ENCODE data around the gene AQP12A. TPM values are rescaled to one million over a fixed set of nuclear protein-coding genes. Genes with fewer than 3 reads are reported as not detected.

AQP12A gene
- polyA plus RNA-seq, 1 of the 3 experiments (the other 2 are of a cell fraction), result not detected

DNA sequence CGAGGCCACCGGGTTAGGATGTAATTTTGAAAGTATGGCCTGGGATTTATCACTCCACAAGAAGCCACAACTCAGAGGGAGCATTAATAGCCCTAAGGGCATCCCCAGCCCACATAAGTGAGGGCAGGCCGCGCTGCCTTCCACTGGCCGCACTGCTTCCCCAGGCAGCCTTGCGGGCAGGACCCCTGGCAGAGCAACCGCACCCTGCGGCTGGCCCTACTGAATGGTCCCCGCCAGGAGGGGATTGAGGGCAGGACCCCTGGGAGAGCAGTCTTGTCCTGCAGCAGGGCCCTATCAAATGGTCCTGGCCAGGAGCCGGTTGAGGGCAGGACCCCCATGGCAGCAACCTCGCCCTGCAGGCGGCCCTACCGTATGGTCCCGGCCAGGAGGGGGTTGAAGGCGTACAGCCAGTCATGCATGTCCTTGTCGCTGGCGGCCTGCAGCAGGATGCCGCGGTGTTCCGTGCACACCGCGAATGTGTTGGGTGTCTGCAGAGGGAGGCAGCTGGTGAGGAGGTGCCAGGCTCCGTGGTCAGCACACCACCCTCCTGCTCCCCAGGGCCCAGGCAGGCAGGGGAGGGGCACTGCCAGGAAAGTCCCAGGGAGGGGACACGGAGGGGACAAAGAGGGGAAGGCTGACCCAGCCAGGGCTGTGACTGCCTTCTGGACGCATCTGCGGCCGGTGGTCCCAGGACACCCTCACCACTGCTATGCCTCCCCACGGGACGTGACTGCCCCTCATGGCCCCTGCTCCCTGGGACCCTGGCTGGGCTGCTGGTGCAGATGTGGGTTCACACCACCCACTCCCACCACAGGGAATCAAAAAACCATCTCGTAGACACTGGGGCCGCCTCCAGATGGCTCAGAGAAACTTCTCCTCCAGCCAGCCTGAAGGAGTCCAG is 26.3 kb downstream of the AQP12A start:
- Histone ChIP-seq H3K4me3 (ENCODE audit: low read depth in 2 of 2, low read length in 1 of 2) (no peak overlapping the region), H3K79me2 (ENCODE audit: insufficient read depth) (no peaks in the 10 kb centered on the region), H2AFZ (ENCODE audit: low read depth) (no peak overlapping the region), H3K4me2 (no peak overlapping the region), H4K20me1 (ENCODE audit: insufficient read depth) (no peaks in the 10 kb centered on the region), H3K27ac (ENCODE audit: low read depth in 2 of 2, low read length in 1 of 2) (no peak overlapping the region), H3K9ac (no peak overlapping the region), H3F3A (replicated peaks; ENCODE audit: insufficient read depth) (no peaks in the 10 kb centered on the region), H3K27me3 (ENCODE audit: insufficient read depth) (no peaks in the 10 kb centered on the region), H3K36me3 (replicated peaks in 1 of 2; ENCODE audit: control insufficient read depth in 1 of 2, insufficient read depth in 2 of 2, low read length in 1 of 2) (no peaks in the 10 kb centered on the region), H3K9me2 (no peaks in the 10 kb centered on the region), H3K4me1 (ENCODE audit: control insufficient read depth in 1 of 2, insufficient read depth in 2 of 2, low read depth in 1 of 2, low read length in 1 of 2) (peaks cover 0 to 19% of the 10 kb centered on the region in 2 experiments; a peak in 1 of 4 replicates), H3K9me3 (no peaks in the 10 kb centered on the region)
- POLR2A ChIA-PET, result no interaction called here
- TF ChIP-seq CHD2 (IDR thresholded peaks at IDR 0.05; ENCODE audit: low read length, partially characterized antibody) (no peak), JUND (IDR thresholded peaks at IDR 0.05) (no peak), FOXJ3 (CRISPR knock-in tag; IDR thresholded peaks at IDR 0.05) (no peak), NRF1 (IDR thresholded peaks at IDR 0.05; ENCODE audit: low read depth, low read length) (no peak), FOXM1 (IDR thresholded peaks at IDR 0.05; ENCODE audit: low read depth) (no peak), GABPA (IDR thresholded peaks at IDR 0.05; ENCODE audit: low read depth) (no peak), GATA2 (CRISPR knock-in tag; IDR thresholded peaks at IDR 0.05) (no peak), SIN3A (IDR thresholded peaks at IDR 0.05; ENCODE audit: borderline replicate concordance, low read depth, low read length) (no peak), RCOR1 (IDR thresholded peaks at IDR 0.05; ENCODE audit: low read length) (no peak)
- TF ChIP-seq, protein P1, sequence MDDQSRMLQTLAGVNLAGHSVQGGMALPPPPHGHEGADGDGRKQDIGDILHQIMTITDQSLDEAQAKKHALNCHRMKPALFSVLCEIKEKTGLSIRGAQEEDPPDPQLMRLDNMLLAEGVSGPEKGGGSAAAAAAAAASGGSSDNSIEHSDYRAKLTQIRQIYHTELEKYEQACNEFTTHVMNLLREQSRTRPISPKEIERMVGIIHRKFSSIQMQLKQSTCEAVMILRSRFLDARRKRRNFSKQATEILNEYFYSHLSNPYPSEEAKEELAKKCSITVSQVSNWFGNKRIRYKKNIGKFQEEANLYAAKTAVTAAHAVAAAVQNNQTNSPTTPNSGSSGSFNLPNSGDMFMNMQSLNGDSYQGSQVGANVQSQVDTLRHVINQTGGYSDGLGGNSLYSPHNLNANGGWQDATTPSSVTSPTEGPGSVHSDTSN (IDR thresholded peaks at IDR 0.05), result no peak
- TF ChIP-seq, protein P2, sequence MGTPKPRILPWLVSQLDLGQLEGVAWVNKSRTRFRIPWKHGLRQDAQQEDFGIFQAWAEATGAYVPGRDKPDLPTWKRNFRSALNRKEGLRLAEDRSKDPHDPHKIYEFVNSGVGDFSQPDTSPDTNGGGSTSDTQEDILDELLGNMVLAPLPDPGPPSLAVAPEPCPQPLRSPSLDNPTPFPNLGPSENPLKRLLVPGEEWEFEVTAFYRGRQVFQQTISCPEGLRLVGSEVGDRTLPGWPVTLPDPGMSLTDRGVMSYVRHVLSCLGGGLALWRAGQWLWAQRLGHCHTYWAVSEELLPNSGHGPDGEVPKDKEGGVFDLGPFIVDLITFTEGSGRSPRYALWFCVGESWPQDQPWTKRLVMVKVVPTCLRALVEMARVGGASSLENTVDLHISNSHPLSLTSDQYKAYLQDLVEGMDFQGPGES (IDR thresholded peaks at IDR 0.05; ENCODE audit: low read depth, low read length), result no peak
- TF ChIP-seq, protein P3, sequence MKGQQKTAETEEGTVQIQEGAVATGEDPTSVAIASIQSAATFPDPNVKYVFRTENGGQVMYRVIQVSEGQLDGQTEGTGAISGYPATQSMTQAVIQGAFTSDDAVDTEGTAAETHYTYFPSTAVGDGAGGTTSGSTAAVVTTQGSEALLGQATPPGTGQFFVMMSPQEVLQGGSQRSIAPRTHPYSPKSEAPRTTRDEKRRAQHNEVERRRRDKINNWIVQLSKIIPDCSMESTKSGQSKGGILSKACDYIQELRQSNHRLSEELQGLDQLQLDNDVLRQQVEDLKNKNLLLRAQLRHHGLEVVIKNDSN (IDR thresholded peaks at IDR 0.05; ENCODE audit: borderline replicate concordance, low read depth), result no peak
- CTCF ChIA-PET, result no interaction called here
- DNase-seq, result no peak
- WGBS (ENCODE audit: low lambda C conversion rate), result 76% methylated on average over 13 of the region's 31 CpGs

DNA sequence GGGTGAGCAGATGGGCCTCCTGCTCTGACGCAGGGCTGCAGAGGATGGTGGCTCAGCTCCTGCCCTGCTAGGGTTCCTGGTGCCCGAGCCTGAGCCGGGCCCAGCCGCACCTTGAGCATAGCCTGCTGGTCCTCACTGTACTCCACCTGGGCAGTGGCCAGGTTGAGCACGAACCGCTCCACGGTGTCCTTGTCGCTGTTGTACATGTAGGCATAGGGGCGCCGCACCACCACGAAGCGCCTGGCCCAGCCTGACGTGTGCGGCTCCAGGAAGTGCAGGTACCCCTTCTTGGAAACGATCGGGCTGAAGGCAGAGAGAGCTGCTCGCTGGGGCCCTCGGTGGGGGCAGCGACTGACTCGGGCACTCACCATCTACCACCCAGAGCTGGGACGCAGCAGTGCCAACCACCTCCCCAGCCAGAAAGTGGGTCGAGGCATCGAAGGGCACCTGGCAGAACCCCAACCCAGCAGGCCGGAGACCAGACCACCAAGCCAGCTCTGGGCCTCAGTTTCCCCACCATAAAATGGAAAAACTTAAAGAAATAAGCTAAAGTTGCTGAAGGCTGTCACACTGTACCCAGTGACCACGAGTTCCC is 27.3 kb downstream of the AQP12A start:
- POLR2A ChIA-PET, result no interaction called here
- H3K9ac ChIP-seq, result no peak overlapping the region
- H2AFZ ChIP-seq (ENCODE audit: low read depth), result no peak overlapping the region
- H3K27me3 ChIP-seq (ENCODE audit: insufficient read depth), result no peaks in the 10 kb centered on the region
- H3K4me3 ChIP-seq (ENCODE audit: low read depth in 2 of 2, low read length in 1 of 2), result no peak overlapping the region
- H4K20me1 ChIP-seq (ENCODE audit: insufficient read depth), result no peaks in the 10 kb centered on the region
- no peaks in the 10 kb centered on the region for H3K36me3 ChIP-seq (replicated peaks in 1 of 2; ENCODE audit: control insufficient read depth in 1 of 2, insufficient read depth in 2 of 2, low read length in 1 of 2)
- no peak for DNase-seq
- no peaks in the 10 kb centered on the region for H3K9me2 ChIP-seq
- H3K79me2 ChIP-seq (ENCODE audit: insufficient read depth), result no peaks in the 10 kb centered on the region
- WGBS (ENCODE audit: low lambda C conversion rate), result 64% methylated on average over 10 of the region's 25 CpGs
- CTCF ChIA-PET, result no interaction called here
- no peak overlapping the region; a peak in 1 of 4 replicates for H3K27ac ChIP-seq (ENCODE audit: low read depth in 2 of 2, low read length in 1 of 2)
- H3K4me1 ChIP-seq (ENCODE audit: control insufficient read depth in 1 of 2, insufficient read depth in 2 of 2, low read depth in 1 of 2, low read length in 1 of 2), result peaks cover 0 to 16% of the 10 kb centered on the region in 2 experiments; a peak in 1 of 4 replicates
- H3K4me2 ChIP-seq, result no peak overlapping the region
- H3K9me3 ChIP-seq, result no peaks in the 10 kb centered on the region
- no peak for TF ChIP-seq RXRA (IDR thresholded peaks at IDR 0.05; ENCODE audit: borderline replicate concordance, low read depth)
- TF ChIP-seq, protein P3 (IDR thresholded peaks at IDR 0.05; ENCODE audit: borderline replicate concordance, low read depth), result no peak
- no peak for TF ChIP-seq POLR2AphosphoS5 (IDR thresholded peaks at IDR 0.05; ENCODE audit: low read depth, low read length)
- H3F3A ChIP-seq (replicated peaks; ENCODE audit: insufficient read depth), result no peaks in the 10 kb centered on the region

Measured in SK-N-SH (cell line).